ENCODE results near the gene CTDP1. TPM values are rescaled to one million over a fixed set of nuclear protein-coding genes. Genes with fewer than 3 reads are reported as not detected.
A peak's percentile ranks its signal among the peaks of the same experiment; 100 is the strongest.
"Not testable (repeated sequence)": the region's sequence is repeated elsewhere in the genome, so short reads cannot be mapped to it uniquely, and the experiment has no call there.

The CTDP1 gene
- total RNA-seq, 1 donor from 2014 or later: 34.8 TPM

GRCh38 chr18:79692056-79692455, 12.5 kb downstream of the CTDP1 start:
- Mint-ChIP-seq H3K4me3 (ENCODE audit: unreplicated experiment) (peak overlapping the region; percentile 13), H3K27ac (ENCODE audit: unreplicated experiment) (peak overlapping the region; percentile 55), H3K4me1 (ENCODE audit: low read depth, unreplicated experiment) (peaks cover 30% of the 10 kb centered on the region)

GRCh38 chr18:79692886-79693285, 13.3 kb downstream of the CTDP1 start:
- H3K27ac Mint-ChIP-seq (ENCODE audit: unreplicated experiment): peak overlapping the region; percentile 39
- peaks cover 30% of the 10 kb centered on the region for H3K4me1 Mint-ChIP-seq (ENCODE audit: low read depth, unreplicated experiment)
- no peak overlapping the region for H3K4me3 Mint-ChIP-seq (ENCODE audit: unreplicated experiment)
- H3K27me3 Mint-ChIP-seq (ENCODE audit: unreplicated experiment): peaks cover 10% of the 10 kb centered on the region
- H3K9me3 Mint-ChIP-seq (ENCODE audit: unreplicated experiment): peaks cover 4% of the 10 kb centered on the region
- TF ChIP-seq CTCF (IDR thresholded peaks at IDR 0.05; ENCODE audit: partially characterized antibody, unreplicated experiment): no peak
- no peak for DNase-seq
- no peaks in the 10 kb centered on the region for H3K36me3 Mint-ChIP-seq (ENCODE audit: unreplicated experiment)

More at GRCh38 chr18:79692056-79692455, 12.5 kb downstream of the CTDP1 start:
- Mint-ChIP-seq H3K36me3 (ENCODE audit: unreplicated experiment) (no peaks in the 10 kb centered on the region), H3K9me3 (ENCODE audit: unreplicated experiment) (peaks cover 4% of the 10 kb centered on the region), H3K27me3 (ENCODE audit: unreplicated experiment) (peaks cover 10% of the 10 kb centered on the region)
- DNase-seq: no peak
- TF ChIP-seq CTCF (IDR thresholded peaks at IDR 0.05; ENCODE audit: partially characterized antibody, unreplicated experiment): no peak

DNA sequence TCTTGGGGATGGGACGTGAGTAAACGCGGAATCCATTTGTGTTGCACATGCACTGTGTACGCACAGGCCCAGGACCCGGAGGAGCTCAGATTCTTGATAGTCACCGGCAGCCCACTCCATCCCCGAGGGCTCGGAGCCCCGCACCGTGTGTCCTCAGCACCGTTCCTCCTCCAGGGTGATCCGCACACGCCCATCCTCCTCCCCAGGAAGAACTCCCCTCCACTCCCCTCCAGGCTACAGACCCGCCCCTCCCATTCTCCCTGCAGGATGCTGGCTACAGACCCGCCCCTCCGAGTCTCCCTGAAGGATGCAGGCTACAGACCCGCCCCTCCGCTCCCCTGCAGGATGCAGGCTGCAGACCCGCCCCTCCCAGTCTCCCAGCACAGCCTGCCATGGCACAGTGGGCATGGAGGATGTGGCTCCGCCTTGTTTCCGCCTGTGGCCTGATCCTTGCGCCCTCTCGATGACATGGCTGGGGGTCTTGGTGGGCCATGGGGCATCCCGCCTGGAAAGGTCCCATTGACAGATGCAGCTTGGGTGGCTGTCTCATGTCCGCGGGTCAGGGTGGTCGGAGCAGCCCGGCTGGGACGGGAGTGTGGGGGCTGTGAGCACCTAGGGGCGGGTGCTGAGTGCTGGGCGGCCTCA, 14.1 kb downstream of the CTDP1 start:
- H3K36me3 Mint-ChIP-seq (ENCODE audit: unreplicated experiment): no peaks in the 10 kb centered on the region
- peaks cover 8% of the 10 kb centered on the region for H3K9me3 Mint-ChIP-seq (ENCODE audit: unreplicated experiment)
- TF ChIP-seq CTCF (IDR thresholded peaks at IDR 0.05; ENCODE audit: partially characterized antibody, unreplicated experiment): no peak
- peak overlapping the region; percentile 64 for H3K27ac Mint-ChIP-seq (ENCODE audit: unreplicated experiment)
- peaks cover 30% of the 10 kb centered on the region for H3K4me1 Mint-ChIP-seq (ENCODE audit: low read depth, unreplicated experiment)
- H3K27me3 Mint-ChIP-seq (ENCODE audit: unreplicated experiment): peaks cover 10% of the 10 kb centered on the region
- no peak overlapping the region for H3K4me3 Mint-ChIP-seq (ENCODE audit: unreplicated experiment)
- DNase-seq: peak; percentile 66

DNA sequence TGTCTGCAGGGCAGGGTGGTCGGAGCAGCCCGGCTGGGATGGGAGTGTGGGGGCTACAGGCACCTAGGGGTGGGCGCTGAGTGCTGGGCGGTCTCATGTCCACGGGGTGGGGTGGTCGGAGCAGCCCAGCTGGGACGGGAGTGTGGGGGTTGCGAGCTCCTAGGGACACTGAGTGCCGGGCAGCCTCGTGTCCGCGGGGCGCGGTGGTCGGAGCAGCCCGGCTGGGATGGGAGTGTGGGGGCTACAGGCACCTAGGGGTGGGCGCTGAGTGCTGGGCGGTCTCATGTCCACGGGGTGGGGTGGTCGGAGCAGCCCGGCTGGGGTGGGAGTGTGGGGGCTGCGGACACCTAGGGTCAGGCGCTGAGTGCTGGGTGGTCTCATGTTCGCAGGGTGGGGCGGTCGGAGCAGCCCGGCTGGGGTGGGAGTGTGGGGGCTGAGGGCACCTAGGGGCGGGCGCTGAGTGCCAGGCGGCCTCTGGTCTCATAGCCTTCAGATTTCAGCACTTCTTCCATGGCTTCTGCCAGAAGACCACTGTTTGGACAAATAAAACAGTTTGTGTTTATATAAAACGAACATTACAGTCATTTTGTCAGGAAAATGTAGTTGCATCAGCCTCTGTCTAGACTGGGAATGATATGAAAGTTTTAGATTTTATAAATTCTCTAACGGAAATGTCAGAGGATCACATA, 14.7 kb downstream of the CTDP1 start:
- not testable (repeated sequence) for H3K27ac Mint-ChIP-seq (ENCODE audit: unreplicated experiment)

DNA sequence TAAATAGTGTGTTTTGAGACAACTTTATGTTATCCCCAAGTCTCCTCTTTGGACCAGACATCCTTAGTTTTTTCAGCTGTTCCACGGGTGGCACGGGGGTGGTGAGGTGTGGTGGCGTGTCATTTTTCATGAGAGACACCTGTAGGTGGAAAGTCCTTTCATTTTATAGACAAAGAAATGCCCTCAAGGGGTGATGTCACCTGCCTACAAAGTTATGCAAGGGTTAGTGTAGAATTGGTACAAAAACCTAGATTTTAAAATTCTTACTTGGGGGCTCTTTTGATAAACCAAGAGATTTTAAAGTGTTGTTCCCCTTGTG, 15.3 kb downstream of the CTDP1 start:
- Mint-ChIP-seq H3K27ac (ENCODE audit: unreplicated experiment) (no peak overlapping the region), H3K27me3 (ENCODE audit: unreplicated experiment) (peaks cover 10% of the 10 kb centered on the region), H3K4me1 (ENCODE audit: low read depth, unreplicated experiment) (peaks cover 30% of the 10 kb centered on the region), H3K36me3 (ENCODE audit: unreplicated experiment) (no peaks in the 10 kb centered on the region), H3K4me3 (ENCODE audit: unreplicated experiment) (no peak overlapping the region), H3K9me3 (ENCODE audit: unreplicated experiment) (peaks cover 8% of the 10 kb centered on the region)
- DNase-seq: no peak
- TF ChIP-seq CTCF (IDR thresholded peaks at IDR 0.05; ENCODE audit: partially characterized antibody, unreplicated experiment): no peak

More for the DNA sequence above, 14.7 kb downstream of the CTDP1 start:
- not testable (repeated sequence) for H3K9me3 Mint-ChIP-seq (ENCODE audit: unreplicated experiment); H3K27me3 Mint-ChIP-seq (ENCODE audit: unreplicated experiment); H3K4me3 Mint-ChIP-seq (ENCODE audit: unreplicated experiment); H3K36me3 Mint-ChIP-seq (ENCODE audit: unreplicated experiment); DNase-seq
- H3K4me1 Mint-ChIP-seq (ENCODE audit: low read depth, unreplicated experiment): peaks cover 30% of the 10 kb centered on the region

All from glutamatergic neuron (in vitro differentiated cells).